Activated T-cell treated with anti-CD3 and anti-CD28 coated beads, Interleukin-2, amount 50 U/mL, for 24 hours (primary cell): ENCODE results near the gene PLAC1.

ENCODE experiments used
- DNase-seq: peaks from one replicate; pipeline ENCODE4 v3.0.0-alpha.2; 2020
- H3K27ac Mint-ChIP-seq: 2 replicates; pipeline ENCODE4 v1.8.0; 2020; ENCODE audit warnings: mild to moderate bottlenecking, mixed read lengths
- H3K27me3 Mint-ChIP-seq: 2 replicates; pipeline ENCODE4 v1.8.0; 2020; ENCODE audit warnings: mixed read lengths
- H3K36me3 Mint-ChIP-seq: 2 replicates; pipeline ENCODE4 v1.8.0; 2020; ENCODE audit warnings: low read depth, mixed read lengths
- H3K4me1 Mint-ChIP-seq: 2 replicates; pipeline ENCODE4 v1.8.0; 2020; ENCODE audit warnings: low read depth, mixed read lengths
- H3K4me3 Mint-ChIP-seq: 2 replicates; pipeline ENCODE4 v1.8.0; 2020; ENCODE audit warnings: mild to moderate bottlenecking, moderate library complexity, mixed read lengths
- H3K9me3 Mint-ChIP-seq: 2 replicates; pipeline ENCODE4 v1.8.0; 2020; ENCODE audit warnings: mixed read lengths

PLAC1 gene

DNA sequence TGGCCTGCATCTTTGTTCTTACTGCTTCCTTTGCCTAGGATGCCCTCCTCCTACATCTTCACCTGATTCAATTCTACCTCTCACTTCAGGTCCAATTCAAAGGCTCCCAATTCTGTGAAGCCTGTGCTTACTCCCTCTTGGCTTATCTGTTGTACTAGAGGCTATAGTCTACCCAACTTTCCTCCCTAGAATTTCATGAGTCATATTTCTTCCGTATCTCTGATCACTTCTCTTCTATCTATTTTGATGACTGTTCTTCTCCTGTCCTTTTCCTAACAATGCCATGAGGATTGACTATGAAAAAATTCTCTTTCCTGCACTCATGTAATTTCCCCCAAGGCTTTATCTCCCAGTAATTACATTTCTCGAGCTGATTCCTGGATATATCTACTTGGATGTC lies 96.3 kb downstream of the PLAC1 start:
- H3K4me3 Mint-ChIP-seq: no peak overlapping the region
- H3K4me1 Mint-ChIP-seq: peaks cover 5% of the 10 kb centered on the region
- no peaks in the 10 kb centered on the region for H3K36me3 Mint-ChIP-seq
- peaks cover 62% of the 10 kb centered on the region for H3K27me3 Mint-ChIP-seq
- no peak overlapping the region for H3K27ac Mint-ChIP-seq
- no peak for DNase-seq
- H3K9me3 Mint-ChIP-seq: no peaks in the 10 kb centered on the region

DNA sequence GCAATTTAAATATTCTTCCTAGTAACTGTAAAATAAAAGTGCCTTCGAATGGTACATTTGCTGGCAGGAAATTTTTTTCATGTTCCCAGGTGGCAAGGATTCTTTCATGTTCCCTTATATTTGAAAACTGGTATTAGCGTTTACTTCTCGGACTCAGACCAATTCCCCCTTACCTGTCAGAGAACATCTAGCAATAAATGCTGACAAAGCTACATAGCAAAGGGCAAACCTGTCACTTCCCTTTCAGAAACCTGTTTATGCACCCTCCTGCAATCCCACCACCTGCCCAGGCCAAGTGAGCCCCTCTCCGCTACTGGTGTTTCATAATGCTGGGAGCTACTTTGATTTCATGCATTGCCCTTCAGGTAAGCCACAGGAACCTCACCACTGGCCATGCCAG lies 100.1 kb downstream of the PLAC1 start:
- no peak for DNase-seq
- peaks cover 5% of the 10 kb centered on the region for H3K4me1 Mint-ChIP-seq
- no peaks in the 10 kb centered on the region for H3K36me3 Mint-ChIP-seq
- no peak overlapping the region for H3K27ac Mint-ChIP-seq
- H3K27me3 Mint-ChIP-seq: peaks cover 76% of the 10 kb centered on the region
- no peak overlapping the region for H3K4me3 Mint-ChIP-seq
- H3K9me3 Mint-ChIP-seq: no peaks in the 10 kb centered on the region

DNA sequence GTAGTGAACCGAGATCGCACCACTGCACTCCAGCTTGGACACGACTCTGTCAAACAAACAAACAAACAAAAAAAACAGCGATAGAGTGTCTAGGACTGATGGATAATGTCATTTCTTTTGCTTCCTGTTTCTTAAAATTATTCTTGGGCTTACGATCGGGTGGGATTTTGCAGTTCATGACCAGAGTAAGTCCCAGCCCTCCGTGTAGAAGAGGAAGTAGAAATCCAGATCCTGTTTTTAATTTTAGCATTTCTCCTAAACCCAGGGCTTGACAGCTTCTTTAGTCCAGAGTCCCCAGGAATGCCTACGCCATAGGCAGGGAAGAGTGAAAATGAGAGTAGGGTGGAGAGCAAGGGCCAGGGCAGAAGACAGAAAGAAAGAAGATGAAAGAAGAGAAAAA lies 104.0 kb downstream of the PLAC1 start:
- no peaks in the 10 kb centered on the region for H3K9me3 Mint-ChIP-seq
- peaks cover 83% of the 10 kb centered on the region for H3K27me3 Mint-ChIP-seq
- no peaks in the 10 kb centered on the region for H3K36me3 Mint-ChIP-seq
- no peak for DNase-seq
- H3K27ac Mint-ChIP-seq: no peak overlapping the region
- H3K4me1 Mint-ChIP-seq: peaks cover 11% of the 10 kb centered on the region
- no peak overlapping the region for H3K4me3 Mint-ChIP-seq

DNA sequence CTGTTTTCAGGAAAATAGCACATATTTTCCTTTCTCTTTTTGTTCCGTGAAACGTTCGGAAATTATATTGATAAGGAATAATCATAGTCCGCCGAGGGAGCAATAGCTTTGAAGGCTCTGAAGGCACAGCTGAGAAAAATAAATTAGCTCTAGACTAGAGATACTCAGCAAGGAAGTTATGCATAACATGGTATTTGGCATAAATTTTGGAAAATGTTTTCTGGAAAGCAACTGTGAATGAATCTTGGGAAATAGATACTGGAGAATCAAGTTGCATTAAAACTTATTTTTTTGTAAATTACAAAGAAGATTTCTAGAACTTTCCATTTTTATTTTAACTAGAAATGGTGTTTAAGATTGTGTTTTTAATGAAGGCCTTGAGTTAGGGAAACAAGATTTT lies 105.9 kb downstream of the PLAC1 start:
- H3K4me1 Mint-ChIP-seq: peaks cover 26% of the 10 kb centered on the region
- no peak overlapping the region for H3K27ac Mint-ChIP-seq
- no peaks in the 10 kb centered on the region for H3K36me3 Mint-ChIP-seq
- no peak for DNase-seq
- H3K27me3 Mint-ChIP-seq: peaks cover 91% of the 10 kb centered on the region
- no peaks in the 10 kb centered on the region for H3K9me3 Mint-ChIP-seq
- H3K4me3 Mint-ChIP-seq: no peak overlapping the region

DNA sequence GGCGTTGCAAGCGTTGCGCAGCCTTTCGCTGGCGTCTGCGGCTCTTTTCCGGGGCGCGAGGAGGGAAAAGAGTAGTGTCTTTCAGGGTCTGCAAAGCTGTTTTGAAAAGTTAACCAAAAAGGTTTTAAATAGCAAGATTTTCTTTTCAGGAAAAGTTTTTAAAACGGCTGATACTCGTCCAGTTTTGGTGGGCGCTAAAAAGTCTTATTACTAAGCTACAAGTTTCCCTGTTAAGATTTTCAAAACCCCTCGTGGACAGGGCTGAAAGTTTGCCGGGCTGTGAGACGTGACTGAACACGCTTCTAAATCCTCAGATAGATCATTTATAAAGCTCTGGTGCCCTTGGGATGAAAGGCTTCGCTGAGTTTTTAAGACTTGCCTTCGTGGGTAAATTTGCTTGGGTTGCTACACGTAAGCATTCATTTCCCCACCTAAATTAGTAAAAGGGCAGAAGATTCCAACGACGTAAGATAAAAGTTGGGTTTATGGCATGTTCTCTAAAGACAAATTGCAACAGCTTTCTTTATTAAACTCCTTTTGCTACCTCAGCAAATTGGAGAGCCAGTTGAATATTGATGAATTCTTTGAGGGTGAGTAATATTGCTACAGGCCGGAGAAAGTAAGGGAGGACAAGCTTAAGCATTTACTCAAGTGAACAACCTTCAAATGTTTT lies 106.8 kb downstream of the PLAC1 start:
- no peaks in the 10 kb centered on the region for H3K36me3 Mint-ChIP-seq
- no peak for DNase-seq
- H3K9me3 Mint-ChIP-seq: no peaks in the 10 kb centered on the region
- peaks cover 26% of the 10 kb centered on the region for H3K4me1 Mint-ChIP-seq
- peaks cover 92% of the 10 kb centered on the region for H3K27me3 Mint-ChIP-seq
- H3K27ac Mint-ChIP-seq: no peak overlapping the region
- H3K4me3 Mint-ChIP-seq: peak overlapping the region; percentile 38

DNA sequence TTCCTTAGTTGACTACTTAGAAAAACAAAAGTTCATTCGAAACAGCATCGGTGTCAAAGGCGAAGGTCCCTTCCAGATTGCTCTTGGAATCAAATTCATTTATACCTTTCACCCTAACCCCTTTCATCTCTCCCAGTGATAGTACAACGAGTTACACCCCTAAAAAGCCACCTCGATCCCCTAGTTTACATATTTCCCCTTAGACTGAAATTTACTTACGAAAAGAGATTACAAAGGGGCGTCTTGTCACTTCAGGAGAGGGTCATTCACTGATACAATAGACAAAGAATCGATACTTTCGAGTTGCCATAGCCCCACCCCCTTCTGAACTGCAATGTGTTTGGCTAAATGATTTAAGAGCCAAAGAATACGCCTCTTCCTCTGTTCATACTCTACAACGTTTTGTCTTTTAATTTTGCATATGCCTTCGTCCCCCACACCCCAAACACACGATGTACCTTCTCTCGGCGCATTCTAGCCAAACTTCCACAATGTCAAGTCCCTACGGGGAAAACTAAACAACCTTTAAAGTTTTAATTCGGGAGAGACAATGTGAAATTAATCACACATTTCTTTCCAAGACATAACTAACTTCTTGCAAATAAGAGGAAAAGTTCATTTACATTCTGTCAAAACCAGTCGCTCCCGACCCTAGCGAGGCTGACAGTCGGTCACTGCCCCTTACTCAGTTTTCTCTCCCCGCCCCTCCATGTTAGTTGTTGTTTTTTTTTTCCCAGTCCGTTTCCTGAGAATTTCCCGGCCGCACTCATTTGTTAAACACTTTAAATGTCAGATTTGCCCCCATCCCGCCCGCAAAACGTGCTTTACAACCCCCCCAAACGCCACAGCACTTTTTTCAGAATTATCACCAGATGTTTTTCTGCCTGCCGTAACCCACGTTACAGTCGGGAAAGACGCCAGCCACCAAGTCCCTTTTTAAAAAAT lies 109.7 kb downstream of the PLAC1 start:
- Mint-ChIP-seq H3K27me3 (peaks cover 90% of the 10 kb centered on the region), H3K36me3 (no peaks in the 10 kb centered on the region), H3K27ac (peak overlapping the region; percentile 71), H3K4me3 (peak overlapping the region; percentile 81), H3K9me3 (no peaks in the 10 kb centered on the region), H3K4me1 (peaks cover 26% of the 10 kb centered on the region)
- DNase-seq: no peak

DNA sequence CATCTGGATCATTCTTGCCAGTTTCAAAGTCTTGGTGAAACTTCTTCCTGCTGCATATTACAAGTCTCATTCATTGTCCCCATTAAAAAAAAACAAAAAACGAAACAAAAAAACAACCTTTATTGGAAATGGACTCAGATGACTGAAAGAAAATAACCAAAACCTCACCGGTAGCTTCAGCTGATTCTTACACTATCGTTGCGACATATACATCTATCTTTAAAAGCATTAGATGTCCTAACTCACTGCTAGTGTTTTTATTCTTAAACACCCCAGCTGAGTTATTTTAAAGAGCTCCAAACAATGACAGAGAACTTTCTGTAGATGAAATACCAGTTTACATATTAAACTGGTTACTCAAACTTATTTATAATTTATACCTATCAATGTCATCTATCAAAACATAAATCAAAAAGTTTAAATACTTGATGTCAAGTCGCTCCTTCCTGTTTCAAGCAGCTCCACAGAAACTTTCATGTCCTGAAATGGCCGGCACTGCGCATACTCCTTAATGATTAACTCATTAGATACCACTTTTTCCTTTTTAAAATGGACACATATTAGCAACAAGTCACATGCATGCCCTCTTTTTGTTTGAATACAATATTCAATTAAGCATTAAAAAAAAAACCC lies 111.1 kb downstream of the PLAC1 start:
- no peak overlapping the region for H3K4me3 Mint-ChIP-seq
- peaks cover 26% of the 10 kb centered on the region for H3K4me1 Mint-ChIP-seq
- no peak for DNase-seq
- H3K9me3 Mint-ChIP-seq: no peaks in the 10 kb centered on the region
- peaks cover 92% of the 10 kb centered on the region for H3K27me3 Mint-ChIP-seq
- H3K36me3 Mint-ChIP-seq: no peaks in the 10 kb centered on the region
- H3K27ac Mint-ChIP-seq: no peak overlapping the region

DNA sequence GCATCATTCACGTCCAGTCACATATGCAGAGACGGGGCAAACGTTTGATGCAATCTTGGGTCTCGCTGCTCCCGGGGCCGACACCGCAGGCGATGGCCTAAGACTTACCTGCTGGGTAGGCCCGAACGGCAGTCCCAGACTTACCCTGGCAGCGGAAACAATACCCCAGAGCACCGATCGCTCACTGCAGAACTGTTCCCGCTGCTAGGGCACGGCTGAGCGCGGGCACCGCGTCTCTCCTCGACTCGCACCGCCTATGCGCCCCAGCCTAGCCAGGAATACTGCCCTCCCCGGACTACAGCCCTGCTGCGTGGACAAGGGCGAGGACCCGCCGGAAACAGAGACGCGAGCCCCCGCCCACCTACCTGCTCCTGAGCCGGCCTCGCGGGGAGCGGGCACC lies 112.1 kb downstream of the PLAC1 start:
- H3K27ac Mint-ChIP-seq: no peak overlapping the region
- no peak for DNase-seq
- H3K4me3 Mint-ChIP-seq: no peak overlapping the region
- H3K27me3 Mint-ChIP-seq: peaks cover 84% of the 10 kb centered on the region
- H3K4me1 Mint-ChIP-seq: peaks cover 26% of the 10 kb centered on the region
- no peaks in the 10 kb centered on the region for H3K9me3 Mint-ChIP-seq
- H3K36me3 Mint-ChIP-seq: no peaks in the 10 kb centered on the region

DNA sequence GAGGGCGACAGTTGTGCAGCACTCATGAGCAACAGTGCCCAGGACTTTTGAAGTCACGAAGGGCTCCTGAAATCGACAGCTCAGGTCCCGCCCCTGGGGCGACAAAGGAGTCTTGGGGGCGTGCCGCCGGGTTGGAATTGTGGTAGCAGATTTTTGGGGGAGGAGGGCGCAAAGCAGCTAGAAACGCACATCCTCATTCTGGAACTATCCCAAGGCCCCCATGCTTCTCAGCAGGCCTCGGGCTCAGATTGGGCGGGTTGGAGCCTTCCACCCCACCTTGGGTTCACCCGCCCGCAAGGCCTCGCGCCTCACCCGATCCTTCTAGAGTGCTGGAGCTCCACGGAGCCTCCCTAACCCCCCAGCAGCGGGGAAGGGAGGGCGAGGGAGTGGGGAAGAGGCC lies 112.8 kb downstream of the PLAC1 start:
- H3K4me3 Mint-ChIP-seq: no peak overlapping the region
- H3K4me1 Mint-ChIP-seq: peaks cover 24% of the 10 kb centered on the region
- H3K27ac Mint-ChIP-seq: no peak overlapping the region
- H3K27me3 Mint-ChIP-seq: peaks cover 86% of the 10 kb centered on the region
- no peak for DNase-seq
- no peaks in the 10 kb centered on the region for H3K36me3 Mint-ChIP-seq
- H3K9me3 Mint-ChIP-seq: no peaks in the 10 kb centered on the region

DNA sequence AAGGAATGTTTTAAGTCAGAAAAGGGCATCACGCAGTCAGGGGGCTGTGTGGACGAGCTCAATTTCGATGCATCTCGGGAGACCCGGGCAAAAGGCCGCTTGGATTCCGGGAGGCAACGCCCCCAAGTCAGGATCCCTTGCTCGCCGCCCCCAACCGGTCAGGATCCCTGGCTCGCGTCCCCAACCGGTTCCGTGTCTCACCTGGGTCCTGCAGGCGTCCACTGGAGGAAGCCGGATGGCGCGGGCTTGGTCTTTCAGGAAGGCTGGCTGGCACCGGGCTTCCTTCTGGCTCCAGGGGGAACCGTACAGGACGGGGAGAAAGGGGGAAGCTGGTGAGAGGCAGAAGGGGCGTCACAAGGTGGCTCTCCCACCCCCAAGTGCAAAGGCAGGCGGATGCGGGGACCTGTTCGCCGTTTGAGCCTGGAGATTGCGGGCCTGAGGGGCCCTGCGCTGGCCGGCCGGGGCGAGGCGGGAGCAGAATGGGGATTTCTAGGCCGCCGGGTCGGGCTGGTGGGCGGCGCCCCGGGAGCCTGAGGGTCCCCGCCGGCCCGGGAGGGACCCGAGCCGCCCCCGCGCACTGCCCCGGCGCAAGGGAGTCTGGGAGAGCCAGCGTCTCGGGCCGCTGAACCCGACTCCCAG lies 113.6 kb downstream of the PLAC1 start:
- H3K9me3 Mint-ChIP-seq: no peaks in the 10 kb centered on the region
- no peak overlapping the region for H3K4me3 Mint-ChIP-seq
- DNase-seq: no peak
- no peaks in the 10 kb centered on the region for H3K36me3 Mint-ChIP-seq
- peaks cover 16% of the 10 kb centered on the region for H3K4me1 Mint-ChIP-seq
- H3K27me3 Mint-ChIP-seq: peaks cover 79% of the 10 kb centered on the region
- no peak overlapping the region for H3K27ac Mint-ChIP-seq

DNA sequence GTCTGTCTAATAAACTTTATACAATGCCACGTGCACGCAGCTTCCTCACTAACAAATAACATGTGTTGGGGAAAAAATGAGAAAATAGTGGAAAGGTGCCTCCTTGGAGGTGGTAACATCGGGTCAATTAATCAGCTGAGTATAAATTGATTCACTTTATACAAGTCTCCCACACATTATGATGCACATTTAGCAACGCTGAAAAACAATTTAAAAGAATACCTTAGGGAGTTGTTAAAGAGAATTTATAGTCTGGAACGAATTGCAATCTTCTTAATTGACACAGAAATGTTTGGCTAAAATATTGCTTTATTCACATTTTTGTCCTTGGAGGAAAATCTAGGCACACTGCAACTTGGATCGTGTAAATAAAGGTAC lies 114.1 kb downstream of the PLAC1 start:
- no peak overlapping the region for H3K27ac Mint-ChIP-seq
- no peak overlapping the region for H3K4me3 Mint-ChIP-seq
- peaks cover 13% of the 10 kb centered on the region for H3K4me1 Mint-ChIP-seq
- H3K36me3 Mint-ChIP-seq: no peaks in the 10 kb centered on the region
- peaks cover 80% of the 10 kb centered on the region for H3K27me3 Mint-ChIP-seq
- DNase-seq: no peak
- H3K9me3 Mint-ChIP-seq: no peaks in the 10 kb centered on the region

DNA sequence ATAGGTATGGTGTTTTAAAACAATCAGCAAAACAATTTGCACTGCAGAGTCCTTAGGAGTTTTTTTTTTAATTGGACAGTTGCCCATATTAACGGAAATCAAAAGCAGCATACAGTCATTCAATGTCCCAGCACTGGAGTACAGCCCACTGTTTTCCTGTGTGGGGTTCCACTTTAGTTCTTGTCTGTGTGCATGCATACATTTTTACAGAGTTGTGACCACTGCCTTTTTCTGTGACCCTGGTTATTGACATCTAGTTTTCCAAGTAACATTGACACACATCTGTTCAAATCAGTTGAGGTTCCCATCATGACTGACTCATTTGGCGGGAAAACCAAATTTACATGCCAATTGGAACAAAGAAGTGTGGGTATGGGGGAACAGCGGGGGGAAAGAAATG lies 115.0 kb downstream of the PLAC1 start:
- no peaks in the 10 kb centered on the region for H3K36me3 Mint-ChIP-seq
- H3K4me1 Mint-ChIP-seq: peaks cover 5% of the 10 kb centered on the region
- H3K27ac Mint-ChIP-seq: no peak overlapping the region
- H3K27me3 Mint-ChIP-seq: peaks cover 75% of the 10 kb centered on the region
- H3K4me3 Mint-ChIP-seq: no peak overlapping the region
- DNase-seq: no peak
- no peaks in the 10 kb centered on the region for H3K9me3 Mint-ChIP-seq

DNA sequence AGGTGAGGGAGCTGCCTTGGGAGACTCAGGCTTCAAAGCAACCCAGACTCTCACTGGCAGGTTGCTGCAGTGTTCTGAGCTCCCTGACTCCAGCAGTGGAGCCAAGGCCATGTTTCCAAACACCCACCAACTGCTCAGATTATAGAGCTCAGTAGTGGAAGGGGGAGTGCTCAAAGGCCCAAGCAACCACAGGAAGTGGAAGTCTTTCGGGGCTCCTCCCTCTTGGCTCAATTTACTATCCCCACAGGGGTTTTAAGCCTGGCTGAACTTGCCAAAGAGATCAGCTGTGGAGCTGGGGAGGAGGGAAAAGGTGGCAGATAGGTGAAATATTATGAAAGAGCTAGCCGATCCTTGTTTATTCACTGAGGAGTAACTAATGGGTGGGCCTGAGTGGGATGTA lies 115.8 kb downstream of the PLAC1 start:
- H3K4me1 Mint-ChIP-seq: no peaks in the 10 kb centered on the region
- H3K36me3 Mint-ChIP-seq: no peaks in the 10 kb centered on the region
- H3K9me3 Mint-ChIP-seq: no peaks in the 10 kb centered on the region
- no peak overlapping the region for H3K27ac Mint-ChIP-seq
- H3K27me3 Mint-ChIP-seq: peaks cover 72% of the 10 kb centered on the region
- no peak overlapping the region for H3K4me3 Mint-ChIP-seq
- DNase-seq: no peak

DNA sequence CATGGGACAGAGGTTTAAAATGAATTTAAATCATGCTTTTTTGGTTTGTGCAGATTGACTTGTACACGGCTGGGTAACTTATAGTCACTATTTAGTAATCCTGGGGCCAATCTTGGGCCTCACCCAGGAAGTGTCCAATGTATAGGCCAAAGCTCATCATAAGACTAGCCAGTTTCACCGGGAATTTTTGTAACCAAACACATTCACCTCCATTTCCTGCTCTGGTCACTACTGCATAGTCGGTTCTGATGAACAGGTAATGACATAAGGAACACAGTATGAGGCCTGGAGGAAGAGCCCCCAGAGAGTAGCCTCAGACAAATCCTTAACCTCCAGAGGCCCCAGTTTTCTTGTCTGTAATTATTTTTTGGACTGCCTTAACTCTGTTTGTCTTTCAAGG lies 116.4 kb downstream of the PLAC1 start:
- Mint-ChIP-seq H3K27ac (no peak overlapping the region), H3K27me3 (peaks cover 66% of the 10 kb centered on the region), H3K4me1 (no peaks in the 10 kb centered on the region)

More for the DNA sequence above, 116.4 kb downstream of the PLAC1 start:
- H3K36me3 Mint-ChIP-seq: no peaks in the 10 kb centered on the region
- no peak overlapping the region for H3K4me3 Mint-ChIP-seq
- no peak for DNase-seq
- no peaks in the 10 kb centered on the region for H3K9me3 Mint-ChIP-seq
